Testis (tissue), 2 donors: ENCODE results near the gene ENTPD8.

Experiments
- POLR2A ChIP-seq: fragments of 450-650 bp; IDR thresholded peaks from one replicate; pipeline ENCODE4 v1.6.1; 2017; ENCODE audit warnings: antibody characterized with exemption, mild to moderate bottlenecking, moderate library complexity
- TF ChIP-seq, protein P1 (sequence below), 3 experiments: fragments of 450-650 bp in 2 of 3; fragments of 200-600 bp in 1 of 3; sonication (generic) in 1 of 3; IDR thresholded peaks; one replicate each; pipeline ENCODE4 v1.5.1; 2016 to 2019; ENCODE audit warnings: antibody characterized with exemption in 3 of 3, mild to moderate bottlenecking in 2 of 3, moderate library complexity in 1 of 3

DNA sequence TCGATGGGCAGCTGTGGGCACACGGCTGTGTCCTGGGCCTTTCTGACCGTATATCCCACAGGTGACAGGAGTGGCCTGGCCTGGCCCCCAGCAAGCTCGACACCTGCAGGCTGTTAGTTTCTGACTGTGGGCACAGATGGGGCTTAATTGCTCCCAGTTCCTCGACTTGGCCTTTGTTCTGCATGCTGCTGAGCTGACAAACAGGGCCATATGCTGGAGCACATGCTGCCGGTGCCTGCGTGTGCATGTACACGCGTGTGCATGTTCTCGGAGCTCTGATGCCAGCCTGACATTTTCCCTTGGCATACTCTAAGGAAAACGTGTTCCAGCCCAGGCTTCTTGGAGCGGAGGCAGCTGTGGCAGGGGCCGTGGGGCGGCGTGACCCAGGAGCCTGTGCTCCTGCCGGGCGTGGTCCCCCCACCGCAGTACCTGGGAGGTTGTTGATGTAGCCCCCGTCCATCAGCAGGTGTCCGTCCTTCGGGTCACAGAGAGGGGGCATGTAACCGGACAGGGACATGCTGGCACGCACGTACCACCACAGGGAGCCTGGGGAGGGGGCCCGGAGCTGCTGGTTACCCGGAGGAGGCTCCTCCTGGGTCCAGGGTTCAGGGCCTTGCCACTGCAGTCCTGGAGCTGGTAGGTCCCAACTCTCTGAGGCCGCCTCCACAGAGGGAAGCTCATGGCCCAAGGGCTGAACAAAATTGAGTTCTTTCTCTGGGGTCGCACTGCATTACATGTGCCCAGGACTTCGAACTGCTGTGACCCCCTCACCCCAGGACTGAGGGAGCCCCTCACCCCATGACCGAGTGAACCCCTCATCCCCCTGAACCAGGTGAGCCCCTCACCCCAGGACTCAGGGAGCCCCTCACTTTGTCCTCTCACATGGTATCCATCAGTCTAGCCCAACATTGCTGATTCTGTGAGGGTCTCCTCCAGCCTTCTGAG is 22.1 kb upstream of the ENTPD8 start:
- no peak for TF ChIP-seq POLR2A
- TF ChIP-seq, protein P1, sequence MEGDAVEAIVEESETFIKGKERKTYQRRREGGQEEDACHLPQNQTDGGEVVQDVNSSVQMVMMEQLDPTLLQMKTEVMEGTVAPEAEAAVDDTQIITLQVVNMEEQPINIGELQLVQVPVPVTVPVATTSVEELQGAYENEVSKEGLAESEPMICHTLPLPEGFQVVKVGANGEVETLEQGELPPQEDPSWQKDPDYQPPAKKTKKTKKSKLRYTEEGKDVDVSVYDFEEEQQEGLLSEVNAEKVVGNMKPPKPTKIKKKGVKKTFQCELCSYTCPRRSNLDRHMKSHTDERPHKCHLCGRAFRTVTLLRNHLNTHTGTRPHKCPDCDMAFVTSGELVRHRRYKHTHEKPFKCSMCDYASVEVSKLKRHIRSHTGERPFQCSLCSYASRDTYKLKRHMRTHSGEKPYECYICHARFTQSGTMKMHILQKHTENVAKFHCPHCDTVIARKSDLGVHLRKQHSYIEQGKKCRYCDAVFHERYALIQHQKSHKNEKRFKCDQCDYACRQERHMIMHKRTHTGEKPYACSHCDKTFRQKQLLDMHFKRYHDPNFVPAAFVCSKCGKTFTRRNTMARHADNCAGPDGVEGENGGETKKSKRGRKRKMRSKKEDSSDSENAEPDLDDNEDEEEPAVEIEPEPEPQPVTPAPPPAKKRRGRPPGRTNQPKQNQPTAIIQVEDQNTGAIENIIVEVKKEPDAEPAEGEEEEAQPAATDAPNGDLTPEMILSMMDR (IDR thresholded peaks at IDR 0.05), result no peak
